H9 (cell line): ENCODE measurements around the gene KMT2B. TPM values are rescaled to one million over a fixed set of nuclear protein-coding genes. Genes with fewer than 3 reads are reported as not detected.

ENCODE experiments used
- DNase-seq: peaks from one replicate; pipeline ENCODE4 v3.0.0-alpha.2; 2017
- H2AFZ ChIP-seq: one replicate; pipeline ENCODE4 v1.6.1; 2013; ENCODE audit warnings: mild to moderate bottlenecking, low read length, control low read depth, moderate library complexity
- H2AK5ac ChIP-seq: 2 replicates; pipeline ENCODE4 v1.6.1; 2013; ENCODE audit warnings: low read length, control low read depth, mixed read lengths; ENCODE audit not compliant: insufficient read length
- H2BK120ac ChIP-seq: one replicate; pipeline ENCODE4 v1.6.1; 2013; ENCODE audit warnings: low read depth, mild to moderate bottlenecking, low read length, control low read depth, inconsistent platforms; ENCODE audit not compliant: poor library complexity, severe bottlenecking
- H2BK12ac ChIP-seq: 2 replicates; pipeline ENCODE4 v1.6.1; 2013; ENCODE audit warnings: low read length, control low read depth, mixed read lengths, low read depth; ENCODE audit not compliant: insufficient read length
- H2BK15ac ChIP-seq: 2 replicates; pipeline ENCODE4 v1.6.1; 2013; ENCODE audit warnings: low read depth, low read length, control low read depth
- H2BK20ac ChIP-seq: one replicate; pipeline ENCODE4 v1.6.1; 2013; ENCODE audit warnings: low read depth, mild to moderate bottlenecking, low read length, control low read depth, inconsistent platforms; ENCODE audit not compliant: poor library complexity, severe bottlenecking
- H2BK5ac ChIP-seq: 2 replicates; pipeline ENCODE4 v1.6.1; 2013; ENCODE audit warnings: low read length, control low read depth, mixed read lengths; ENCODE audit not compliant: insufficient read length
- H3K14ac ChIP-seq: 2 replicates; pipeline ENCODE4 v1.6.1; 2013; ENCODE audit warnings: low read length, control low read depth; ENCODE audit not compliant: insufficient read depth
- H3K18ac ChIP-seq: 2 replicates; pipeline ENCODE4 v1.6.1; 2013; ENCODE audit warnings: low read depth, mild to moderate bottlenecking, mixed read lengths, low read length, control low read depth; ENCODE audit not compliant: insufficient read length
- H3K23ac ChIP-seq: 2 replicates; pipeline ENCODE4 v1.6.1; 2013; ENCODE audit warnings: low read length, control low read depth, mixed read lengths, low read depth; ENCODE audit not compliant: insufficient read length
- H3K23me2 ChIP-seq: 2 replicates; pipeline ENCODE4 v1.6.1; 2013; ENCODE audit warnings: low read depth, mild to moderate bottlenecking, mixed read lengths, low read length, control low read depth; ENCODE audit not compliant: insufficient read length, poor library complexity, severe bottlenecking
- H3K27ac ChIP-seq: 2 replicates; pipeline ENCODE4 v1.5.1; 2013; ENCODE audit warnings: low read length, control low read depth, mixed read lengths, low read depth; ENCODE audit not compliant: insufficient read length
- H3K27me3 ChIP-seq: 2 replicates; pipeline ENCODE4 v1.6.1; 2013; ENCODE audit warnings: low read length, control low read depth, inconsistent platforms; ENCODE audit not compliant: insufficient read depth
- H3K4ac ChIP-seq: 2 replicates; pipeline ENCODE4 v1.6.1; 2013; ENCODE audit warnings: low read depth, mild to moderate bottlenecking, control low read depth, inconsistent platforms, low read length, moderate library complexity
- H3K4me1 ChIP-seq: 2 replicates; pipeline ENCODE4 v1.6.1; 2013; ENCODE audit warnings: low read length, control low read depth, inconsistent platforms; ENCODE audit not compliant: insufficient read depth
- H3K4me2 ChIP-seq: 2 replicates; pipeline ENCODE4 v1.6.1; 2013; ENCODE audit warnings: low read length, control low read depth, mixed read lengths; ENCODE audit not compliant: insufficient read length, insufficient read depth
- H3K56ac ChIP-seq: 2 replicates; pipeline ENCODE4 v1.6.1; 2013; ENCODE audit warnings: low read depth, mild to moderate bottlenecking, mixed read lengths, low read length, control low read depth; ENCODE audit not compliant: insufficient read length
- H3K79me1 ChIP-seq: 2 replicates; pipeline ENCODE4 v1.6.1; 2013; ENCODE audit warnings: low read depth, mild to moderate bottlenecking, moderate library complexity, low read length, control low read depth, inconsistent platforms; ENCODE audit not compliant: insufficient read depth, poor library complexity, severe bottlenecking
- H3K79me2 ChIP-seq: 2 replicates; pipeline ENCODE4 v1.6.1; 2013; ENCODE audit warnings: low read length, control low read depth, inconsistent platforms; ENCODE audit not compliant: insufficient read depth
- H3K9ac ChIP-seq: 2 replicates; pipeline ENCODE4 v1.6.1; 2013; ENCODE audit warnings: low read length, control low read depth, mixed read lengths; ENCODE audit not compliant: insufficient read length; ENCODE audit errors: extremely low read depth
- H3K9me3 ChIP-seq: one replicate; pipeline ENCODE4 v1.6.1; 2013; ENCODE audit warnings: low read depth, low read length, inconsistent platforms; ENCODE audit not compliant: control insufficient read depth
- H3T11ph ChIP-seq: one replicate; pipeline ENCODE4 v1.6.1; 2013; ENCODE audit warnings: mild to moderate bottlenecking, low read length, control low read depth, inconsistent platforms
- H4K20me1 ChIP-seq: one replicate; pipeline ENCODE4 v1.6.1; 2013; ENCODE audit not compliant: control insufficient read depth, insufficient read length, insufficient read depth
- H4K5ac ChIP-seq: 2 replicates; pipeline ENCODE4 v1.6.1; 2013; ENCODE audit warnings: low read depth, mild to moderate bottlenecking, mixed read lengths, low read length, control low read depth; ENCODE audit not compliant: insufficient read length
- H4K8ac ChIP-seq: replicated peaks from 2 replicates; pipeline ENCODE4 v1.6.1; 2013; ENCODE audit warnings: low read length, control low read depth, mixed read lengths, low read depth; ENCODE audit not compliant: insufficient read length
- H4K91ac ChIP-seq: 2 replicates; pipeline ENCODE4 v1.6.1; 2013; ENCODE audit warnings: low read depth, mild to moderate bottlenecking, moderate library complexity, mixed read lengths, low read length, control low read depth; ENCODE audit not compliant: insufficient read length
- H3K27ac Mint-ChIP-seq, 3 experiments: 2 replicates in 2 of 3; 3 replicates in 1 of 3; pipeline ENCODE4 v1.8.0; 2020 to 2021; ENCODE audit warnings: mixed read lengths in 3 of 3, mild to moderate bottlenecking in 1 of 3, moderate library complexity in 1 of 3
- H3K27me3 Mint-ChIP-seq: 2 replicates; pipeline ENCODE4 v1.8.0; 2021; ENCODE audit warnings: low read depth, mild to moderate bottlenecking, moderate library complexity, mixed read lengths
- H3K36me3 Mint-ChIP-seq, 3 experiments: 2 replicates in 2 of 3; 3 replicates in 1 of 3; pipeline ENCODE4 v1.8.0; 2020 to 2021; ENCODE audit warnings: low read depth in 3 of 3, mixed read lengths in 3 of 3; ENCODE audit not compliant: insufficient read depth in 1 of 3
- H3K4me1 Mint-ChIP-seq, 2 experiments: 2 replicates each; pipeline ENCODE4 v1.8.0; 2020; ENCODE audit warnings: mixed read lengths in 2 of 2
- H3K4me3 Mint-ChIP-seq, 2 experiments: 2 replicates in 1 of 2; 3 replicates in 1 of 2; pipeline ENCODE4 v1.8.0; 2020 to 2021; ENCODE audit warnings: mild to moderate bottlenecking in 2 of 2, mixed read lengths in 2 of 2, moderate library complexity in 1 of 2
- H3K9me3 Mint-ChIP-seq, 2 experiments: 2 replicates in 1 of 2; 3 replicates in 1 of 2; pipeline ENCODE4 v1.8.0; 2020; ENCODE audit warnings: mild to moderate bottlenecking in 2 of 2, mixed read lengths in 2 of 2, moderate library complexity in 1 of 2
- WGBS: extraction: QIAGEN DNeasy Blood & Tissue Kit; methylation state at CpG from one replicate; pipeline ENCODE4 v1.1.7; 2013; ENCODE audit warnings: missing lambda C conversion rate, low lambda C conversion rate, mixed read lengths; ENCODE audit not compliant: insufficient read length; ENCODE audit errors: extremely low coverage; 5-methylcytosine and 5-hydroxymethylcytosine counted together
- total RNA-seq: library from RNA; stranded (reverse); gene quantifications from 2 replicates; pipeline ENCODE4 v1.2.1, GENCODE V29; 2021
- TF ChIP-seq, protein P1 (sequence below): fragments of 200-600 bp; sonication (generic); conservative IDR thresholded peaks from 3 replicates; pipeline ENCODE4 v1.8.0; 2021; ENCODE audit warnings: antibody characterized with exemption, mild to moderate bottlenecking

KMT2B gene
- total RNA-seq, 1 experiment from 2014 or later, result 47.7 TPM

DNA sequence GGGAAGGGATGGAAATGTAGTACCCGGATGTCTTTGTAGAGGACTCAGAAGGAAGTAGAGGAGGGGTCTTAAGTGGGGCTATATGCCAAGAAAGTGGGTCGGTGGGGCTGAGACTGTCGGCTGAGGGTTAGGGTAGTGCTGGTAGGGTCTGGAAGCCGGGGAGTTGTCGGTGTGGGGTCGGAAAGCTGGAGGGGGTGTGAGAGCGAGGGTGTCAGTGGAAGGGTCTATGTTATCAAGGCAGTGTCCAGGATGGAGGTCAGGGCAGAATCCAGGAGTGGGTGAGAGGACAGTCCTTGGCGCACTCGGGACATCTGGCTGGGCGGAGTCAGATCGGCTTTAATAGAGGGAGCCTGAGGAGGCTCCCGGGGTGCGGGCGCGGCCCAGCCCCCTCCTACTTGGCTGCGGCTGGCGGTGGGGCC is 37.3 kb downstream of the KMT2B start:
- Histone ChIP-seq H4K5ac (no peak overlapping the region), H3T11ph (no peak overlapping the region), H3K27me3 (no peaks in the 10 kb centered on the region), H3K14ac (no peak overlapping the region), H2BK120ac (no peak overlapping the region), H4K8ac (no peak overlapping the region), H2BK5ac (no peak overlapping the region), H3K79me1 (no peaks in the 10 kb centered on the region), H4K20me1 (no peaks in the 10 kb centered on the region), H2BK15ac (no peak overlapping the region), H3K23ac (no peak overlapping the region), H3K4ac (no peak overlapping the region), H3K23me2 (peaks cover 15% of the 10 kb centered on the region), H3K18ac (no peak overlapping the region), H2BK20ac (no peak overlapping the region), H3K4me1 (no peaks in the 10 kb centered on the region), H3K56ac (no peak overlapping the region), H3K27ac (no peak overlapping the region), H3K9ac (no peak overlapping the region), H2AK5ac (no peak overlapping the region), H4K91ac (no peak overlapping the region), H2AFZ (no peak overlapping the region), H2BK12ac (no peak overlapping the region), H3K9me3 (no peaks in the 10 kb centered on the region), H3K4me2 (peak overlapping the region; percentile 43), H3K79me2 (no peaks in the 10 kb centered on the region)
- H3K36me3 Mint-ChIP-seq, result peaks cover 0 to 11% (median 9%) of the 10 kb centered on the region in 3 experiments; a peak in 4 of 7 replicates
- no peak for DNase-seq
- no CpG with 5 or more reads among the region's 17 CpGs for WGBS
- H3K4me1 Mint-ChIP-seq, result peaks cover 12 to 23% of the 10 kb centered on the region in 2 experiments
- peaks cover 7% of the 10 kb centered on the region for H3K27me3 Mint-ChIP-seq
- H3K4me3 Mint-ChIP-seq, result peak overlapping the region; percentile 55 to 72
- no peaks in the 10 kb centered on the region for H3K9me3 Mint-ChIP-seq
- TF ChIP-seq, protein P1, sequence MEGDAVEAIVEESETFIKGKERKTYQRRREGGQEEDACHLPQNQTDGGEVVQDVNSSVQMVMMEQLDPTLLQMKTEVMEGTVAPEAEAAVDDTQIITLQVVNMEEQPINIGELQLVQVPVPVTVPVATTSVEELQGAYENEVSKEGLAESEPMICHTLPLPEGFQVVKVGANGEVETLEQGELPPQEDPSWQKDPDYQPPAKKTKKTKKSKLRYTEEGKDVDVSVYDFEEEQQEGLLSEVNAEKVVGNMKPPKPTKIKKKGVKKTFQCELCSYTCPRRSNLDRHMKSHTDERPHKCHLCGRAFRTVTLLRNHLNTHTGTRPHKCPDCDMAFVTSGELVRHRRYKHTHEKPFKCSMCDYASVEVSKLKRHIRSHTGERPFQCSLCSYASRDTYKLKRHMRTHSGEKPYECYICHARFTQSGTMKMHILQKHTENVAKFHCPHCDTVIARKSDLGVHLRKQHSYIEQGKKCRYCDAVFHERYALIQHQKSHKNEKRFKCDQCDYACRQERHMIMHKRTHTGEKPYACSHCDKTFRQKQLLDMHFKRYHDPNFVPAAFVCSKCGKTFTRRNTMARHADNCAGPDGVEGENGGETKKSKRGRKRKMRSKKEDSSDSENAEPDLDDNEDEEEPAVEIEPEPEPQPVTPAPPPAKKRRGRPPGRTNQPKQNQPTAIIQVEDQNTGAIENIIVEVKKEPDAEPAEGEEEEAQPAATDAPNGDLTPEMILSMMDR, result no peak
- H3K27ac Mint-ChIP-seq, result peak overlapping the region in 1 of 3 experiments; percentile 73; a peak in 1 of 7 replicates
